ENCODE results near the gene MRPL53. TPM values are rescaled to one million over a fixed set of nuclear protein-coding genes. Genes with fewer than 3 reads are reported as not detected.

The MRPL53 gene
- total and polyA plus RNA-seq, 2 of the 8 experiments (the other 6 are each of a cell fraction or from before 2014, with no cell fraction given): 36.6 to 46.3 TPM

- TF ChIP-seq CEBPB (IDR thresholded peaks at IDR 0.05; ENCODE audit: low read depth, low read length): peak; percentile 34; the same call in 1 of the 2 replicates
- TF ChIP-seq MAX (IDR thresholded peaks at IDR 0.05): peak; percentile 75
- TF ChIP-seq RFX5 (IDR thresholded peaks at IDR 0.05; ENCODE audit: borderline replicate concordance, low read depth, low read length): no peak
- no peak for TF ChIP-seq ATF3 (IDR thresholded peaks at IDR 0.05; ENCODE audit: insufficient read depth, low read depth, low read length)
- no peak for TF ChIP-seq JUND (IDR thresholded peaks at IDR 0.05; ENCODE audit: low read length)
- TF ChIP-seq POU5F1 (IDR thresholded peaks at IDR 0.05; ENCODE audit: low read depth, low read length): no peak
- no peak for TF ChIP-seq ZNF274 (IDR thresholded peaks at IDR 0.05; ENCODE audit: borderline replicate concordance, extremely low read depth, low read length)
- no peak for TF ChIP-seq RXRA (IDR thresholded peaks at IDR 0.05; ENCODE audit: insufficient read depth, low read depth, low read length)
- TF ChIP-seq KDM1A (IDR thresholded peaks at IDR 0.05; ENCODE audit: borderline replicate concordance, low read length): no peak
- TF ChIP-seq MAFK (IDR thresholded peaks at IDR 0.05; ENCODE audit: low read depth, low read length): no peak
- no peak for TF ChIP-seq CHD1 (IDR thresholded peaks at IDR 0.05; ENCODE audit: low read depth, low read length)
- peak; percentile 72; the same call in 1 of the 2 replicates for TF ChIP-seq GTF2F1 (IDR thresholded peaks at IDR 0.05; ENCODE audit: borderline replicate concordance, low read depth, low read length)
- TF ChIP-seq BCL11A (IDR thresholded peaks at IDR 0.05; ENCODE audit: low read depth in 2 of 2, low read length in 2 of 2): no peak
- peak; percentile 78 for TF ChIP-seq CREB1 (IDR thresholded peaks at IDR 0.05)
- TF ChIP-seq YY1 (IDR thresholded peaks at IDR 0.05; ENCODE audit: low read depth, low read length): peak; percentile 93
- 0 out of 3 replicates have a peak, but pooled peaks of 1 of the 2 experiments have one; percentile 46 for TF ChIP-seq EP300 (IDR thresholded peaks at IDR 0.05; ENCODE audit: borderline replicate concordance in 1 of 2, low read depth in 2 of 2, low read length in 2 of 2)
- peak; percentile 13; the same call in 1 of the 2 replicates for TF ChIP-seq TEAD4 (IDR thresholded peaks at IDR 0.05; ENCODE audit: low read depth, low read length)
- TF ChIP-seq SUZ12 (IDR thresholded peaks at IDR 0.05; ENCODE audit: low read length): no peak
- TF ChIP-seq RNF2 (IDR thresholded peaks at IDR 0.05; ENCODE audit: borderline replicate concordance, low read depth, low read length, missing control alignments, poor library complexity, severe bottlenecking): no peak
- TF ChIP-seq SP4 (IDR thresholded peaks at IDR 0.05; ENCODE audit: low read length): no peak
- TF ChIP-seq FOSL1 (IDR thresholded peaks at IDR 0.05; ENCODE audit: insufficient read depth, low read depth, low read length): no peak
Observed at GRCh38 chr2:74472086-74472944, at the start of gene MRPL53 (continued).
